Mesothelial cell of epicardium (in vitro differentiated cells): Measurements from ENCODE around the gene HCK. TPM values are rescaled to one million over a fixed set of nuclear protein-coding genes. Genes with fewer than 3 reads are reported as not detected.

ENCODE experiments used
- DNase-seq, 2 experiments: peaks; one replicate each; pipeline ENCODE4 v3.0.0; 2021; ENCODE audit warnings: low spot score in 2 of 2; ENCODE audit not compliant: unreplicated experiment in 2 of 2
- H3K27ac Mint-ChIP-seq: 2 replicates; pipeline ENCODE4 v1.8.0; 2021; ENCODE audit warnings: mixed read lengths
- H3K27me3 Mint-ChIP-seq: 2 replicates; pipeline ENCODE4 v1.8.0; 2021; ENCODE audit warnings: low read depth, mixed read lengths
- H3K36me3 Mint-ChIP-seq: 2 replicates; pipeline ENCODE4 v1.8.0; 2021; ENCODE audit warnings: mixed read lengths
- H3K4me1 Mint-ChIP-seq: 2 replicates; pipeline ENCODE4 v1.8.0; 2021; ENCODE audit warnings: mixed read lengths
- H3K4me3 Mint-ChIP-seq: 2 replicates; pipeline ENCODE4 v1.8.0; 2021; ENCODE audit warnings: mild to moderate bottlenecking, moderate library complexity, mixed read lengths
- H3K9me3 Mint-ChIP-seq: 2 replicates; pipeline ENCODE4 v1.8.0; 2021; ENCODE audit warnings: mixed read lengths
- total RNA-seq: library from RNA; stranded (reverse); gene quantifications from 3 replicates; pipeline ENCODE4 v1.2.1, GENCODE V29; 2021
- TF ChIP-seq, protein P1 (sequence below): fragments of 200-600 bp; sonication (generic); IDR thresholded peaks from one replicate; pipeline ENCODE4 v1.5.0; 2021; ENCODE audit warnings: antibody characterized with exemption; ENCODE audit not compliant: unreplicated experiment

HCK gene
- total RNA-seq, 1 donor from 2014 or later = not detected

DNA sequence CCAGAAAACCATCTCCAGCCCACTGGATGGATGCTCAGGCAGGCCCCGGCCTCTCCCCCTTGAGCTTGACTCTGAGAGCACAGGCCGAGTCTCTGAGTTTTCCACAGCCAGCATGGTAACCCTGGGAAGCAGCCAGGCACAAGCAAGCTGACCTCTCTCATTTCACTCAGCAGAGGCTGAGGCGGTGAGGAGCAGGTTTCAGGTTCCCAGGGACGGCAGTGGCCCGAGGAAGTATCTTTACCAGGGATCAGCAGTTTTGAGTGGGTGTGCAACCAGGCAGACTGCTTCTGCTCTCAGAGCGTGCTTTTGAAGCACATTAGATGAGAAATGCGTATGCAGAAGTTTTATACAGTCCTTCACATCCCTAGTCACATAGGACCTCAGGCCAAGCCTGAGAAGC, 12.6 kb downstream of the HCK start:
- Mint-ChIP-seq H3K4me1 (no peaks in the 10 kb centered on the region), H3K27ac (no peak overlapping the region), H3K4me3 (no peak overlapping the region), H3K27me3 (peaks cover 34% of the 10 kb centered on the region), H3K36me3 (no peaks in the 10 kb centered on the region), H3K9me3 (no peaks in the 10 kb centered on the region)
- TF ChIP-seq, protein P1, sequence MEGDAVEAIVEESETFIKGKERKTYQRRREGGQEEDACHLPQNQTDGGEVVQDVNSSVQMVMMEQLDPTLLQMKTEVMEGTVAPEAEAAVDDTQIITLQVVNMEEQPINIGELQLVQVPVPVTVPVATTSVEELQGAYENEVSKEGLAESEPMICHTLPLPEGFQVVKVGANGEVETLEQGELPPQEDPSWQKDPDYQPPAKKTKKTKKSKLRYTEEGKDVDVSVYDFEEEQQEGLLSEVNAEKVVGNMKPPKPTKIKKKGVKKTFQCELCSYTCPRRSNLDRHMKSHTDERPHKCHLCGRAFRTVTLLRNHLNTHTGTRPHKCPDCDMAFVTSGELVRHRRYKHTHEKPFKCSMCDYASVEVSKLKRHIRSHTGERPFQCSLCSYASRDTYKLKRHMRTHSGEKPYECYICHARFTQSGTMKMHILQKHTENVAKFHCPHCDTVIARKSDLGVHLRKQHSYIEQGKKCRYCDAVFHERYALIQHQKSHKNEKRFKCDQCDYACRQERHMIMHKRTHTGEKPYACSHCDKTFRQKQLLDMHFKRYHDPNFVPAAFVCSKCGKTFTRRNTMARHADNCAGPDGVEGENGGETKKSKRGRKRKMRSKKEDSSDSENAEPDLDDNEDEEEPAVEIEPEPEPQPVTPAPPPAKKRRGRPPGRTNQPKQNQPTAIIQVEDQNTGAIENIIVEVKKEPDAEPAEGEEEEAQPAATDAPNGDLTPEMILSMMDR = no peak
- no peak for DNase-seq

DNA sequence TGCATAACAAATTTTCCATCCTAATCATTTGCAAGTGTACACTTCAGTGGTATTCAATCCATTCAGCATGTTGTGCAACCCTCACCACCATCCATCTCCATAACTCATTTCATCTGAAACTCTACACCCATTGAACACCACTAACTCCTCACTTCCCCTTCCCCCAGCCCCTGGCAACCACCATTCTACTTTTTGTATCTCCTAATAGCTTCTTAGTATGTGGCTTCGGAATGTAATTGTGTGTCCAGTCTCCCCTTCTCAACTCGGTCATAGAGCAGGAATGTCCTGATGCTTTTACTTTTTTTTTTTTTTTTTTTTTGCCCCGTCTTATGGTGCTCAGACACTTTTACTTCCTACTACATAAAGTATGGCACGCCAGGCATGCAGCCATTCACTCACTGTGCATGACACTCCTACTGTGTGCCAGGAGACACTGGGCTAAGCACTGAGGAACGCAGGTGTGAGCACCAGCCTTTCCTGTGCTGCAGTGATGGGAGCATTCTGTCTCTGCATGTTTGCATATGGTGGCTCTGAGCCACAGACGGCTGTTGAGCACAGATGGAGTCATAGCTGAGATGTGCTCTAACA, 15.3 kb downstream of the HCK start:
- no peak for DNase-seq
- Mint-ChIP-seq H3K4me3 (no peak overlapping the region), H3K36me3 (no peaks in the 10 kb centered on the region)

DNA sequence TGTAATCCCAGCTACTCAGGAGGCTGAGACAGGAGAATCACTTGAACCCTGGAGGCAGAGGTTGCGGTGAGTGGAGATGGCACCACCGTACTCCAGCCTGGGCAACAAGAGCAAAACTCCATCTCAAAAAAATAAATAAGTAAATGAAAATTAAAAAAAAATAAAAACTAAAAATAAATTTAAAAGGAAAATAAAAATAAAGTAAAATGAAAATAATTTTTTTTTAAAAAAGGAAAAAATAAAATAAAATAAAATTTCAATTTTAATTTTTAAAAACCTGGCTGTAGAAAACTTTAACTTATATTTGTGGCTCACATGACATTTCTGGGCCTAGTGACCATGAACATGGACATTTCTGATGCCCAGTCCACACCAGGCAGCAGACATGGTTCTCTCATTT, 16.1 kb downstream of the HCK start:
- DNase-seq = no peak
- H3K4me3 Mint-ChIP-seq = no peak overlapping the region
- peaks cover 19% of the 10 kb centered on the region for H3K27me3 Mint-ChIP-seq
- H3K4me1 Mint-ChIP-seq = no peaks in the 10 kb centered on the region
- no peaks in the 10 kb centered on the region for H3K36me3 Mint-ChIP-seq
- H3K9me3 Mint-ChIP-seq = no peaks in the 10 kb centered on the region
- TF ChIP-seq, protein P1 = no peak
- no peak overlapping the region for H3K27ac Mint-ChIP-seq

More for the DNA sequence above, 15.3 kb downstream of the HCK start:
- no peak overlapping the region for H3K27ac Mint-ChIP-seq
- H3K27me3 Mint-ChIP-seq = peaks cover 22% of the 10 kb centered on the region
- H3K9me3 Mint-ChIP-seq = no peaks in the 10 kb centered on the region
- TF ChIP-seq, protein P1 = no peak
- no peaks in the 10 kb centered on the region for H3K4me1 Mint-ChIP-seq

DNA sequence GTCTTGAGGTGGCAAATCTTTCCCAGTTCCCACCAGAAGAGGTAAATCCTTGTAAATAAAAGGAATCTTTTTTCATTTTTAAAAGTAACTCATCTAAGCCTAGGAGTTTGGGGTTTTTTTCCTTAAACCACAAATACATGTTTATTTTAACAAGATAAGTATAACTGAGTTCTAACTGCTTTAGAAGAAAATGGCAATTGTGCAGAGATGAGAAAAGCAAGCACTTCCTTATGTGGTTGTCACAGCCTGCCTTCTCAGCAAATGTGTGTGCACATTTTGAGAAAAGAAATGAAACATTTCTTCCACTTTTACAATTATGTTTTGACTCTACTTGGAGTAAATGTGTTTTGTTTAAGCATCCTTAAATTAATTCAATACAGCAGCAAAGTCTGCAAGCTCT, 17.7 kb downstream of the HCK start:
- TF ChIP-seq, protein P1 = no peak
- peaks cover 22% of the 10 kb centered on the region for H3K27me3 Mint-ChIP-seq
- no peaks in the 10 kb centered on the region for H3K4me1 Mint-ChIP-seq
- DNase-seq = no peak
- no peaks in the 10 kb centered on the region for H3K36me3 Mint-ChIP-seq
- no peaks in the 10 kb centered on the region for H3K9me3 Mint-ChIP-seq
- no peak overlapping the region for H3K27ac Mint-ChIP-seq
- H3K4me3 Mint-ChIP-seq = no peak overlapping the region

DNA sequence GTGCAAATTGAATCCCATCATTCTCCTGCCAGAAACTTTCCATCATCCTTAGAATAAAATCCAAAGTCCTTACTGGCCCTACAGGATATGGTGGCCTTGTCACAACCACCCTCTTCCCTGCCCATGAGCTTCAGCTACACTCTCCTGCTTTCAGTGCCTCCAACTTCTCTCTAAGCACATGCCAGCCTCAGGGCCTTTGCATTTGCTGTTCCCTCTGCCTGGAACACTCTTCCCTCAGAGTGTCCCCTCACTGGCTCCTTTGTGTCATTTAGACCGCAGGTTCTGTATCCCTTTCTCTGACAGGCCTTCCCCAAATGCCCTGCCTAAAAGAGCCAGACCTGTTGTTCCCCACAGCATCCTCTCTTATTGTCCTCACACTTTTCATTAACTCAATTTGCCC, 18.2 kb downstream of the HCK start:
- H3K9me3 Mint-ChIP-seq = no peaks in the 10 kb centered on the region
- H3K4me3 Mint-ChIP-seq = no peak overlapping the region
- no peak overlapping the region for H3K27ac Mint-ChIP-seq
- no peaks in the 10 kb centered on the region for H3K4me1 Mint-ChIP-seq
- no peak for DNase-seq
- peaks cover 27% of the 10 kb centered on the region for H3K27me3 Mint-ChIP-seq
- H3K36me3 Mint-ChIP-seq = no peaks in the 10 kb centered on the region
- TF ChIP-seq, protein P1 = no peak
